GM23248 (cell line): ENCODE measurements around the gene SLC2A9.

Experiments used
- EZH2 ChIP-seq: fragments of 200-600 bp; sonication (generic); IDR thresholded peaks from 2 replicates; pipeline ENCODE4 v1.6.1; 2018; ENCODE audit warnings: antibody characterized with exemption, mild to moderate bottlenecking; ENCODE audit not compliant: insufficient read depth, poor library complexity, severe bottlenecking
- EZH2phosphoT487 ChIP-seq: fragments of 200-600 bp; sonication (generic); IDR thresholded peaks from 2 replicates; pipeline ENCODE4 v1.6.1; 2018; ENCODE audit warnings: antibody characterized with exemption, moderate library complexity, mild to moderate bottlenecking, low read depth; ENCODE audit not compliant: insufficient read depth

DNA sequence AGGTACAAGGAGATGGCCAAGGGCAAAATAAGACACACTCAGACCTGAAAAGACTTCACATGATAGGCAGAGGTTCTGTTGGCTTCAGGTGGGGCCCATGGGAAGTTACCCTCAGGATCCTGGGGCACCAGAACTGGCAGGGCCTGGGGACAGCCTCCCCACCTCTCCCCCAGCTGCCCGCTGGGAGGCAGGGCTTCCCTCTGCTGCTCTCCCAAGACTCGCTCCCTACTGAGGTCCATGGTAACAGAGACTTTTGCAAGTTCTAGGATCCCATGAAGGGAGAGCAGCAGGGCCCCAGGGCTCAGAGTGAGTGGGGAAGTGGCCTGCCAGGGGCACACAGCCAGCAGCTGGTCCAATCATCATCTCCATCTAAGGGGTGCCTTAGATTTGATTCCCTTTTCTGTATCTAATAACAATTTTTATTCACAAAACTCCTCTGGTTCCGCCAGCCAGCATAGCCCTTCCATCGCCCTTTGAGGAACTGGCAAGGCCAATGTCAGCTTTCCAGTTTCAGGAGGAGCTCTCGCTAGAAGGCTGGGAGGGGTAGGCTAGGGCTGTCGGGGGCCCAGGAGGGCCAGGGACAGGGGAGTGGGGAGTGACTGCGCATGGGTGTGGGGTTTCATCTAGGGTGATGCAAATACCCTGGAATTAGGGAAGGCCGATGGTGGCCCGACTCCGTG is 78.2 kb downstream of the SLC2A9 start:
- TF ChIP-seq EZH2 (no peak), EZH2phosphoT487 (no peak)
